Body of pancreas (tissue), 4 donors: Measurements from ENCODE around the gene CTCF.

Experiments
- POLR2A ChIP-seq, 3 donors: fragments of 450-650 bp; IDR thresholded peaks; one replicate each; pipeline ENCODE4 v1.6.1; 2016; ENCODE audit warnings: antibody characterized with exemption in 3 of 3, mild to moderate bottlenecking in 2 of 3
- TF ChIP-seq, protein P1 (sequence below), 7 experiments: fragments of 450-650 bp in 4 of 7; fragments of 200-600 bp in 3 of 7; sonication (generic) in 3 of 7; IDR thresholded peaks; one replicate each; pipeline ENCODE4 v1.5.1; 2016 to 2019; ENCODE audit warnings: antibody characterized with exemption in 7 of 7

DNA sequence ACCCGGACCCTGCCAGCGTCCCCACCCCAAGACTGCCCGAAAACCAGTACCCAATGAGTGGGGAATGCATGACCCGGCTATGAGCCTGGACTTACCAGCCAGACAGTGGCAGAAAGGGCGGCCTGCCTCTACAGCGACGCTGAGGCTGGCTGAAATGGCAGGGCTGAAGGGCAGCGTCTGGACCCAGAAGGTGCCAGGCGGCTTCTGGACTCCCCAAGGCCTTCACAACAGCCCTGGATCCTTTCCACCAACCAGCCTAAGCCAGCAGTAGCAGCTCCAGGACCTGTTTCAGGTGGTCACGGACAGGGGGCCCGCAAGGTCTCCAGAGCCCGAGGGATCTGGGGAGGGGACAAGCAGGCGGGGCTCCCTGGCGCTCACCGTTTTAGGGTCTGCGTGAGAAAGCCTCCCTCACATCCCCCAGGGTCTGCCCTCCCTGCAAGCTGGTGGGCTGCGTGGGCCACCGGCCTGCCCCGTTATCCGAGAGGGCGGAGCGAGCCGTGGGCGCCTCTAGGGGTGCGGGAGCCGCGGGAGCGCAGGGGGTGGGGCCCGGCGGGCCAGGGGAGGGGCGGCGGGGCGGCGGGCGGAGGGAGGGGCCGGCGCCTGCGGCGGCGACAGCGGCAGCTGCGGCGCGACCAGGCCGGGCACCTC is 34.0 kb upstream of the CTCF start, which contains the start of gene RIPOR1:
- TF ChIP-seq, protein P1, sequence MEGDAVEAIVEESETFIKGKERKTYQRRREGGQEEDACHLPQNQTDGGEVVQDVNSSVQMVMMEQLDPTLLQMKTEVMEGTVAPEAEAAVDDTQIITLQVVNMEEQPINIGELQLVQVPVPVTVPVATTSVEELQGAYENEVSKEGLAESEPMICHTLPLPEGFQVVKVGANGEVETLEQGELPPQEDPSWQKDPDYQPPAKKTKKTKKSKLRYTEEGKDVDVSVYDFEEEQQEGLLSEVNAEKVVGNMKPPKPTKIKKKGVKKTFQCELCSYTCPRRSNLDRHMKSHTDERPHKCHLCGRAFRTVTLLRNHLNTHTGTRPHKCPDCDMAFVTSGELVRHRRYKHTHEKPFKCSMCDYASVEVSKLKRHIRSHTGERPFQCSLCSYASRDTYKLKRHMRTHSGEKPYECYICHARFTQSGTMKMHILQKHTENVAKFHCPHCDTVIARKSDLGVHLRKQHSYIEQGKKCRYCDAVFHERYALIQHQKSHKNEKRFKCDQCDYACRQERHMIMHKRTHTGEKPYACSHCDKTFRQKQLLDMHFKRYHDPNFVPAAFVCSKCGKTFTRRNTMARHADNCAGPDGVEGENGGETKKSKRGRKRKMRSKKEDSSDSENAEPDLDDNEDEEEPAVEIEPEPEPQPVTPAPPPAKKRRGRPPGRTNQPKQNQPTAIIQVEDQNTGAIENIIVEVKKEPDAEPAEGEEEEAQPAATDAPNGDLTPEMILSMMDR (IDR thresholded peaks at IDR 0.05): no peak
- no peak for TF ChIP-seq POLR2A (IDR thresholded peaks at IDR 0.05)
